H1 (cell line): ENCODE results near the gene KRTAP4-1. TPM values are rescaled to one million over a fixed set of nuclear protein-coding genes. Genes with fewer than 3 reads are reported as not detected.

Source experiments
- EZH2 ChIP-seq: fragments of 200-600 bp; sonication (generic); IDR thresholded peaks from 2 replicates; pipeline ENCODE4 v1.7.1; 2012; ENCODE audit warnings: low read depth, mild to moderate bottlenecking, moderate library complexity, low read length, inconsistent platforms; ENCODE audit not compliant: severe bottlenecking
- polyA plus RNA-seq, 7 experiments: library from polyadenylated mRNA; depleted of rRNA in 3 of 7; stranded (reverse) in 5 of 7; unstranded in 2 of 7; fragments of >200 nt in 5 of 7; fragments of 200-250 nt in 2 of 7; gene quantifications; 1 replicate in 5 of 7; 2 replicates in 1 of 7; 4 replicates in 1 of 7; pipeline versions ENCODE4 v1.2.1 to v1.2.3, GENCODE V29; 2011 to 2013; ENCODE audit warnings: missing spikeins in 2 of 7, mixed read lengths in 2 of 7
- total RNA-seq: library from RNA; stranded (reverse); fragmentation: NEBNext Ultra II Directional; extraction: Animal tissue kit (Norgen Biotek cat#: 25700); gene quantifications from 2 replicates; pipeline ENCODE4 v1.2.1, GENCODE V29; 2021

The KRTAP4-1 gene
- total and polyA plus RNA-seq, 2 of the 8 experiments (the other 6 are each of a cell fraction or from before 2014, with no cell fraction given): not detected

DNA sequence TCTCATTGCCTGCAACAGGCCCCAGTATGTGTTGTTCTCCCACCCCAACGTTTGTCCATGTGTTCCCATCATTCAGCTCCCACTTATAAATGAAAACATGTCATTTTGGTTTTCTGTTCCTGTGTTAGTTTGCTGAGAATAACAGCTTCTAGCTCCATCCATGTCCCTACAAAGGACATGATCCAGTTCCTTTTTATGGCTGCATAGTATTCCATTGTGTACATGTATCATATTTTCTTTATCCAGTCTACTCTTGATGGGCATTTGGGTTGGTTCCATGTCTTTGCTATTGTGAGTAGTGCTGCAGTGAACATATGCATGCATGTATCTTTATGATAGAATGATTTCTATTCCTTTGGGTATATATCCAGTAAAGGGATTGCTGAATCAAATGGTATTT, 31.0 kb upstream of the KRTAP4-1 start (continued):
- TF ChIP-seq EZH2: no peak
- TF ChIP-seq, all 59 proteins: peak for 0
